ENCODE data around the gene TMEM239. TPM values are rescaled to one million over a fixed set of nuclear protein-coding genes. Genes with fewer than 3 reads are reported as not detected.

Gene TMEM239
- polyA plus RNA-seq, 1 donor: not detected

DNA sequence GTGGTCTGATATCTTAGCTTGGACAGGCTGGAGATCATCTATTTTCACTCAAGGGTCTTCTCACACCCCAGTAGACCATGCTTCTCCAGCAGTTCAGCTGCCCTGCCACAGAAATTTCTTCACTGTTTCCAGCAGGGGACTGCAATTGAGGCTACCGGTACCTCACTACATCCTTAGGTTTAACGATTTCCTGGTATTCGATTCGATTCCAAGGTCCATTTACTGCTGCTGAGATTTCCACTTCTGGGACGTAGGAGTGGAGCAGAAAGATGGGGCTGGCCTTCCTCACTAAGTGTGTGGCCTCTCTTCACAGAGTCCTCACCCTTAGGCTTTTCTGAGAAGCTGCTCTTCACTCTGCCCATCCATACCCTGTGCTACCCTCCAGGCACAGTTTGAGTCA, 30.5 kb downstream of the TMEM239 start:
- DNase-seq (ENCODE audit: low read depth): no peak

DNA sequence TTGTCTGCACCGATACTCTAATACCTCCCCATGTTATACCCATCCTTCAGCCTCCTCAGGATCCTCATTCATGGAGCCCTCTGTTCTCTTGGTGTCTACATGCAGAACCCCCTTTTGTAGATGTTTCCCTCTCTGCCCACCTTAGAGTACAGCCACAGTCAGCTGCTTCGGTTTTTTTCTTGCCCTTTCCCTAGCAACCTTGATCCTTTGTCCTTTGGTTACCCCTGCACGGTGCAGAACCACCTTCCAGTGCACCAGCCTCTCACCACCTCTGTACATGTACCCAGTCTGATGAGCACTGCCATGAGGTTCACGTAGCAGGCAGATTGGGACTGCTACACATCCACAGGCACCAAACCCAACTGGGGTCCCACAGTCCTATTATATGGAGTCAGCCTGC, 31.6 kb downstream of the TMEM239 start:
- DNase-seq (ENCODE audit: low read depth): no peak

DNA sequence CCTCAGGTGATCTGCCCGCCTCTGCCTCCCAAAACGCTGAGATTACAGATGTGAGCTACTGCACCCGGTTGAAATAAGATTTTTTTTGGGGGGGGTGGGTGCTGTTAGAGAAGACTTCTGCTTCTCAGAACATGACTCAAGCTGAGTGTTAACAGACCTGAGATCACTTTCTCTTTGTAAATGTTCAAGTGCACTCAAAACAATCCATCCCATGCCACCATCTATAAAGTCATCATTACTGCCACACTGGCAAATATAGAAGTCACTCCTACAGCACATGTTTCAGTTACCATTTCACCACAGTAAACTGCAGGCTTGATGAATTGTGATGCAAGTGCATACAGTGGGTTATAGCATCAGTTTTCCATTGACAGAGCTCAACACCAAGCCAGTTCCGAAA, 33.4 kb downstream of the TMEM239 start:
- no peak for DNase-seq (ENCODE audit: low read depth)

DNA sequence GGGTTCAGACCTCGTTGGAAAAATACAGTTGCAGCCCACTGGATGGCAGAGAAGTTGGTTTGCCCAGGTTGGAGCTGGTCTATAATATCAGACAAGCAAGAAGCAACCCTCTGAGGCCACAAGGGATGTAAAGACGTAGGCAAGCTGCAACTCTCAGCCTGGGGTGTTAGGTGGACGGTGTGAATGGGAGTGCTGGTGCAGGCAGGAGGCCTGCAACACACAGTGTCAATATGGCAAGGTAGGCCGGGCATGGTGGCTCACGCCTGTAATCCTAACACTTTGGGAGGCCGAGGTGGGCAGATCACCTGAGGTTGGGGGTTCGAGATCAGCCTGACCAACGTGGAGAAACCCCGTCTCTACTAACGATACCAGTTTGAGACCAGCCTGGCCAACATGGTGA, 34.9 kb downstream of the TMEM239 start:
- no peak for DNase-seq (ENCODE audit: low read depth)

DNA sequence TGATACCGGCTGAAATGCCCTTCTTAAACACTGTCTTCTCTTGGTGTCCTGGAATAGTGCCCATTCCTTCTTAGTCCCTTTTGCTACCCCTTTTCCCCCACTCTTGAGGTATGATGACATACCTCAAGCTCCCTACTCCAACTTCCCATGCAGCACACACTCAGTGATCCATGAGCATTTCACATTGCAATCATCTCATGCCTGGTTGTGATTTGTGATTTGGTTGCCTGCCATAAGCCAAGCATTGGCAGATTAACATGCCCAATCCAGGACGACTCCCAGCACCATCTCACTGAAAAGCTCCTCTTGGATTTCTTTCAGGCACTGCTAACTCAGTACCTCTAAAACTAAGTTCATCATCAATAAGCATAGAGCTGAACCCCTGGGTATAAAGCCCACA, 42.4 kb downstream of the TMEM239 start:
- no peak for DNase-seq (ENCODE audit: low read depth)

DNA sequence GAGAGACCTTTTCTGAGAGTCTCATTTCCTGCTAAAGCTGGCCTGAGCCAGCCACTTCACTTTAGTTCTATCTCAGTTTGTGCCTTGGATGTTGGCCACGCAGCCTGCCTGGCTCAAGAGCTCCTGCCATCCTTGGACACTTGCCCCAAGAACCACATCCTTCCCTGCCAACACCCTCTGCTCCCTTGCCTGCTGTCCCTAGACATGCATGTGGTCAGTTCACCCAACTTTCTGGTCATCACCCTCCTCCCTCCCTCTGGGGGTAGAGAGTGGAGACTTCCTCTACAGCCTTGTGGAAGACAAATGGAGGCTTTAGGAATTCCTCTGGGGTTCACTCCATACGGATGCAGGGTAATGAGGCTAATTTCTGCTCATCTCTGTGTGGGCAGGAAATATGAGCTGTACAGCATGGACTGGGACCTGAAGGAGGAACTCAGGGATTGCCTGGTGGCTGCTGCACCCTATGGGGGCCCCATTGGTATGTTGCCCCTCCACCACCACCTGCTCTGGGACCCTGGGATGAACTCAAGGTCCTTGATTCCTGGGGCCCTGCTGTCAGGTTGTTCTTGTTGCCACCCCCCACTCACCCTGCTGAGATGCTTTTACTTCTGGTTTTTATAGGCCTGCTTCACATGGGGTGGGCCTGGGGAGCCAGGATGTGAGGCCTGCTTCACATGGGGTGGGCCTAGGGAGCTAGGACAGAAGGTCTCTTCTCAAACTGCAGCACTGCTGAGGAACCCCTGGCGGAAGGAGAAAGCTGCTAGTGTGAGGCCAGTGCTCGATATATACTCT, 43.4 kb downstream of the TMEM239 start:
- no peak for DNase-seq (ENCODE audit: low read depth)

DNA sequence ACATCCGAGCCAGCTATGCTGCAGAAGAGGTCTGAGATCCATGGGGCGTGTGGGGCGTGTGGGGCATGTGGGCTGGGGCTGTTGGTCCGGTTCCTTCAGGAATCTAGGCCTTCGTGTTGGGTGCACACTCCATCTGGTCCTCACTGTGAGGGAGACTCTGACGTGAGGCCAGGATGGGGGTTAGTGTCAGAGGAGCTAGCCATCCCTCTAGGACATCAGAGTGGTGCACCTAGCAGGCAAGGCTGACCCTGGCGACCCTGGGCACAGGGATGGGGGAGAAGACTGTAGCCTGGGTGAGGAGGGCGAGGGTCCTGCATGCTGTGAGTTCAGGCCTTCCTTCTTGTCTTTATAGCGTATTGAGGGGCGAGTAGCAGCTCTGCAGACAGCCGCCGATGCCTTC, 48.5 kb downstream of the TMEM239 start:
- no peak for DNase-seq (ENCODE audit: low read depth)

DNA sequence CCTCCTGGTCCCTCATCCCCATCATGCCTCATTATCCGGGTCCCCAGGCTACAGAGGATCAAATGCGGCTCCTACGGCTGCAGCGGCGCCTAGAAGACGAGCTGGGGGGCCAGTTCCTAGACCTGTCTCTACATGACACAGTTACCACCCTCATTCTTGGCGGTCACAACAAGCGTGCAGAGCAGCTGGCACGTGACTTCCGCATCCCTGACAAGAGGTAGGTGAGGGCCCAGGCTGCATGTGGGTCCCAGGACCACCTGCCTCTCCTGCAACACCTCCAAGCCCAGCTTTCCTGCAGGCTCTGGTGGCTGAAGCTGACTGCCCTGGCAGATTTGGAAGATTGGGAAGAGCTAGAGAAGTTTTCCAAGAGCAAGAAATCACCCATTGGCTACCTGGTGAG, 48.9 kb downstream of the TMEM239 start:
- DNase-seq (ENCODE audit: low read depth): no peak

DNA sequence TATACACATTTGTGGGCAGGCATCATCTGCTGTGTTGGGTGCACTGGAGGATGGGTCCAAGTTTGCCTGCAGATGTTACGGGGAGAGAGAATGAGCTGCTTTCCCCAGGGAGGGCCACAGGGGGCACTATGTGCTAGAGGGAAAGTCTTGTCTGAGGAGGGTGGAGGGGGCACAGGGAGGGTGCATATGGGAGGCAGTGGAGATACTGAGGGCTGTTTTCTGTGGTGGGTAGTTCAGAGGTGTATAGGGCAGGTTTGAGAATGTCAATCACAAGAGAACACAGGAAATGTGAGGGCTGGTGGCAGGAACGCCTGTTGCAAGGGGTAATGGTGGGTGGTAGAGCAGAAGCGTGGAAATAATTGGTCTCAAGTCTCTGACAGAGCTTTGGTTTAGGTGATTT, 49.5 kb downstream of the TMEM239 start:
- DNase-seq (ENCODE audit: low read depth): no peak

DNA sequence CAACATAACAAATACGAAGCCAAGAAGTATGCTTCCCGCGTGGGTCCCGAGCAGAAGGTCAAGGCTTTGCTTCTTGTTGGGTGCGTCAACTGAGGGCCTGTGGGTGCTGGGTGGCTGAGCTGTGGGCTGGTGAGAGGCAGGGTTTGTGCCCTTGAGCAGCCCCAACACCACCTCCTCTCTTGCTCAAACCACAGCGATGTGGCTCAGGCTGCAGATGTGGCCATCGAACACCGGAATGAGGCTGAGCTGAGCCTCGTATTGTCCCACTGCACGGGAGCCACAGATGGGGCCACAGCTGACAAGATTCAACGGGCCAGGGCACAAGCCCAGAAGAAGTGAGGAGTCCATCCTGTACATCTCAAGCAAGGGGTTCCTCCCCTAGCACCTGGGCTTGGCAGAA, 50.1 kb downstream of the TMEM239 start:
- DNase-seq (ENCODE audit: low read depth): no peak

DNA sequence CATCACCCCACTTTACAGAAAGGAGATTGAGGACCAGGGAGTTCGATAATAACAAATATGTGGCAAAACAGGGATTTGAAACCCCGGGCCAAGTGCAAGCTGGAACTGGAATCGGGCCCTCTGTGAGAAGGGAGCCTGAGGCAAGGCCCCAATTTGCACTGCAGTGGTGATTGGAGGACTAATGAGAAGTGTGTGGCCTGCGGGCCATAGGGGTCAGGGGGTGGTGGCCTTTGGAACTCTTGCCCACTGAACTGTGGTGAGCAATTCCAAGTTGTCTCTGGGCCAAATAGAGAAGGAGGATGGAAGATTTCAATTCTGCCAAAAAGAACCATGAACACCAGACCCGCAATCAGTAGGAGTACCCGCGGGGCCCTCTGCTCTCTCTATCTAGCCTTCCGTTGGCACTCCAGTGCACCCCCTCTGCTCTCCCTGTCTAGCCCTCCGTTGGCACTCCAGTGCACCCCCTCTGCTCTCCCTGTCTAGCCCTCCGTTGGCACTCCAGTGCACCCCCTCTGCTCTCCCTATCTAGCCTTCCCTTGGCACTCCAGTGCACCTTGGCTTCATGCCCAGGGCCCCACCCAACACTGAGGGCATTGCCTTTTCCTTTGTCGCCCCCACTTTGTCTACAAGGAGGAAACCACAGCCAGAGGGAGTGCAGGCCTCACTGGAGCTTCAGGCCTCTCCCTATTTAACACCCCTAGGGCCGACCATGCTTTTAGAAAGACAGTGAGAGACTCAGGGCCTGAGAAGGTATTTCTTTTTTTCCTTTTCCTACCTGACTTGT, 51.1 kb downstream of the TMEM239 start:
- no peak for DNase-seq (ENCODE audit: low read depth)

Other genes with a start within 250 kb of the TMEM239 start
- gene NOP56, start 163.7 kb upstream of the TMEM239 start, polyA plus RNA-seq (ENCODE audit: insufficient read length): 153 TPM
- gene IDH3B, start 152.1 kb upstream of the TMEM239 start, polyA plus RNA-seq (ENCODE audit: insufficient read length): 99.0 TPM
- gene EBF4, start 123.6 kb upstream of the TMEM239 start, polyA plus RNA-seq (ENCODE audit: insufficient read length): 9.0 TPM
- gene CPXM1, start 15.7 kb upstream of the TMEM239 start, polyA plus RNA-seq (ENCODE audit: insufficient read length): 31.6 TPM
- gene C20orf141, start 1.4 kb upstream of the TMEM239 start, polyA plus RNA-seq (ENCODE audit: insufficient read length): not detected
- 26.2 TPM for gene PCED1A, start 24.3 kb downstream of the TMEM239 start, polyA plus RNA-seq (ENCODE audit: insufficient read length)
- 20.0 TPM for gene VPS16, start 24.4 kb downstream of the TMEM239 start, polyA plus RNA-seq (ENCODE audit: insufficient read length)
- gene PTPRA, start 57.1 kb downstream of the TMEM239 start, polyA plus RNA-seq (ENCODE audit: insufficient read length): 38.4 TPM
- 0.19 TPM for gene GNRH2, start 227.3 kb downstream of the TMEM239 start, polyA plus RNA-seq (ENCODE audit: insufficient read length)
- gene MRPS26, start 229.7 kb downstream of the TMEM239 start, polyA plus RNA-seq (ENCODE audit: insufficient read length): 35.0 TPM